Stimulated activated naive CD4-positive, alpha-beta T cell treated with Interleukin-2 at 50 U/mL for 16 hours (primary cell): ENCODE results near the gene CD79A.

Experiments
- DNase-seq: peaks from one replicate; lab custom pipeline; 2025; lab: John Stamatoyannopoulos, UW

The CD79A gene

GRCh38 chr19:41876847-41877832, at the start of gene CD79A:
CD79A (plus strand) TSS chr19:41877279; CDS start chr19:41877305, 26 bp downstream.
- no peak for DNase-seq

- DNase-seq, result no peak
Observed at GRCh38 chr19:41837981-41838708, 38.9 kb upstream of the CD79A start.

GRCh38 chr19:41839211-41839610, 37.9 kb upstream of the CD79A start:
- DNase-seq, result no peak

- no peak for DNase-seq
Observed at GRCh38 chr19:41843371-41843770, 33.7 kb upstream of the CD79A start.

GRCh38 chr19:41844601-41845000, 32.5 kb upstream of the CD79A start, which contains the start of gene LYPD4:
LYPD4 (minus strand) TSS chr19:41844683; CDS start chr19:41839285, 5,398 bp downstream.
- no peak for DNase-seq

GRCh38 chr19:41845001-41845050, 32.3 kb upstream of the CD79A start, which contains the start of gene DMRTC2:
DMRTC2 (plus strand) TSS chr19:41845042; CDS start chr19:41847429, 2,387 bp downstream.
- DNase-seq, result no peak

DNA sequence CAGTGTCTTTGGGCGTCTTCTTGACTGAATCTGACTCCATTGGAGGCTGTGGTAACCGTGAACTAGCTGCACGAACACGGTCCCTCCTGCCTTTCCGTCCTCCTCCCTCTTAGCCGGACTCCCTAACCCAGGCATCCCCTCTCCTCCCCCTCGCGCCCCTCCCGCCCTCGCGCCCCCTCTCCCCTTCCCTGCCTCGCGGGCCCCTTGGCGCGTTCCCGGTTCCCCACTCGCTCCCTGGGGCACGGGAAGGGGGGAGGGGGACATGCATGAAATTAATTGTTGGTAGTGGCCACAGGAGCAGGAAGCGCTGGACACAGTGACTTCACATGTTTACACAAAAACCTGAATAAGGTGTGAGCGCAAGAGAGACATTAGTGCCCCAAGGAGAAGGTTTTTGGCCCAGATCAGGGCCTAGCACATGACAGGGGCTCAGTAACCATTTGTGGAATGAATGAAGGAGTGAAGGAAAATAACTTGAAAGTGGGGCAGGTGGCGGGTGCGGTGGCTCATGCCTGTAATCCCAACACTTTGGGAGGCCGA, 32.0 kb upstream of the CD79A start:
- DNase-seq, result no peak

DNA sequence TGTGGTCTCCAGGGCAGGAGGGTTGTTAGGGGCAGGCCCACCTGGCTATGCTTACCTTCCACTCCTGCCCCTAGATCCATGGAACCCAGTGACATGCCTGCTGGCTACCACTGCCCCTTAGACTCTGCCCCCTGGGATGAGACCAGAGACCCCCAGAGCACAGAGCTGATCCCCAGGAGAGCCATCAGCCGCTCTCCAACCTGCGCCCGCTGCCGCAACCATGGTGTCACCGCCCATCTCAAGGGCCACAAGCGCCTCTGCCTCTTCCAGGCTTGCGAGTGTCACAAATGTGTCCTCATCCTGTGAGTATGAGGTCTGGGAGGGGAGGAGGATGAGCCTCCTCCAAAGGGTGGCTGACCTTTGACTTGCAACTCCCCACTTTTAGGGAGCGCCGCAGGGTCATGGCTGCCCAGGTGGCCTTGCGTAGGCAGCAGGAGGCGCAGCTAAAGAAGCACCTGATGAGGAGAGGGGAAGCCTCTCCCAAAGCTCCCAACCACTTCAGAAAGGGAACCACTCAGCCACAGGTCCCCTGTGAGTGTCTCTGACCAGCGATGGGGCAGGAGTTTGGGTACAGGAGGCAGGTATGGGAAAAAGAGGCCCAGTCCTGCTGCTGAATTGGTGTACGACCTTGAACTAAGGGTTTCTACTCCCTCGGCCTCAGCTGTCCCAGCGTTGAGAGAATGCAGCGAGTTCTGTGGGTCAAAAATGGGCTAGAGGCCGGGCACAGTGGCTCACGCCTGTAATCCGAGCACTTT, 29.6 kb upstream of the CD79A start:
- no peak for DNase-seq

- DNase-seq, result no peak
Observed at GRCh38 chr19:41848666-41849065, 28.4 kb upstream of the CD79A start.

- no peak for DNase-seq
Observed at GRCh38 chr19:41849067-41849466, 28.0 kb upstream of the CD79A start.

- DNase-seq, result no peak
Observed at GRCh38 chr19:41850381-41850780, 26.7 kb upstream of the CD79A start.

DNA sequence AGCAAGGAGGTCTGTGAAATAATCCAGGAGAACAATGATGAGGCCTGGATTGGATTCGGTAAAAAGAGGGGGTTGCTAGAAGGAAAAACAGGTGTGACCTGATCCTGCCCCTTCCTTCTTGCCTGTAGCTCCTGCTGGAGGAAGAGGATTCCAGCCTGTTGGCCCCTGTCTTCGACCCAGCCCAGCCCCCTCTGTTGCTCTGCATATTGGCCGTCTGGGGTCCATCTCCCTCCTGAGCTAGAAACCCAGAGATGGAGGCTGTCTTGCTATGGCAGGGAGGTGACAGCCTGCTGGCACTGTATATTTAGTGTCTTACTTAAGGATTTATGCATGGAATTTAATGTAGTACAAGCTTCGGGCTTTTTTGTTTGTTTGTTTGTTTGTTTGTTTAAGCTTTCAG, 25.6 kb upstream of the CD79A start:
- no peak for DNase-seq

- no peak for DNase-seq
Observed at GRCh38 chr19:41853344-41853743, 23.7 kb upstream of the CD79A start.

DNA sequence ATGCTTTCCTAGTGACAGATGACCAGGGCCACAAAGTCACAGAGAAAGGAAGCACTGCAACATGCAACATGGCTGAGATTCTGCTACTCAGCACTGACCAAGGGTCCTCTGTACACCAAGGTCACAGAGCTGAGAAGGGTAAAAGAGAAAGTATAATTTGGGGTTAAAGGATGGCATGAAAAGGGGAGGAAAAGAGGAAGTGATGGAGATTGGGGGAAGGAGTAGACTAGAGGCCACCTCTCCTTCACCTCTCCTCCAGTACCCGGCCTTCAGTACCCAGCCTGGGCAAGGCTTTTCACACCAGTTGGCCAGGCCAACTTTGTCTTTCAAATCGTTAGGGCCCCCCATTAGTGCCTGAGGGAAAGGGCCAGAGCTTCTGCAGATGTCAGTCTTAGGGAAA, 23.3 kb upstream of the CD79A start:
- DNase-seq, result no peak

DNA sequence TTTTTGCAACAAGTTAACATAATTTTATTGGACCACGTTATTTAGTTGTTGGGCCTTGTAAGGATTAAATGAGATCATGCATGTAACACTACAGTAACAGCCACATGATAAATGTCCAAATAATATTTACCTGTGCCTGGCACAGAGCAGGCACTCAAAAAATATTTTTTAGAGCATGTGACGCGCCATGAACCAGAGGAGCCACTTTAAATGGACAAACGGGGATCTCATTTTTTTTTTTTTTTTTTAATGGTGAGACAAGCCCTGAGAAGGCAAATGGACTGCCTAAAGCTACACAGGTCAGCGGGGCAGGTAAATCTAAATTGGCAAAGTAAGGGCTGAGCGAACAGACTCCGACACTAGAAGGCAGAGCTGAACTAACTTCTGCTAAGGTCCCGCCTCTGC, 17.9 kb upstream of the CD79A start:
- no peak for DNase-seq

DNA sequence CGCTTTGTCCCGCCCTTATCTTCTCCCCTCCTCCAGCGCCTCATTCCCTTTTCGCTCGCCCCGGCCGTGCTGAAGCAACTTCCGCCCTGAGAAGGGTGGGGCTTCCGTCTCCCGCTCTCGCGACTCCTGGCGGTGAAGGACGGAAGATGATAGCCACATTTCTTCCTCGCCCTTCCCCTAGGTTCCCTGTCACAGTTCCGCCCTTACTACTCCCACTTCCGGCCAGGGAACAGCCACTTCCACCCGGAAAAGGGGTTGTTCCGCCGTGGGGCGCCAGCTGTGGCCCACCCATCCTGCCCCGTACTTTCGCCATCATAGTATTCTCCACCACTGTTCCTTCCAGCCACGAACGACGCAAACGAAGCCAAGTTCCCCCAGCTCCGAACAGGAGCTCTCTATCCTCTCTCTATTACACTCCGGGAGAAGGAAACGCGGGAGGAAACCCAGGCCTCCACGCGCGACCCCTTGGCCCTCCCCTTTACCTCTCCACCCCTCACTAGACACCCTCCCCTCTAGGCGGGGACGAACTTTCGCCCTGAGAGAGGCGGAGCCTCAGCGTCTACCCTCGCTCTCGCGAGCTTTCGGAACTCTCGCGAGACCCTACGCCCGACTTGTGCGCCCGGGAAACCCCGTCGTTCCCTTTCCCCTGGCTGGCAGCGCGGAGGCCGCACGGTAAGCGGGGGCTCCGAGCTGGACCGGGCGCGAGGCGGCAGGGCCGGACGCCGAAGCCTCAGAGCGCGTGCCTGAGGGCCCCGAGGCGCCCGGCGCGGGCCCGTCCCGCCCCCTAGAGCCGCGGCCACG, 17.3 kb upstream of the CD79A start, which contains the start of gene RPS19:
TSS of gene RPS19 (plus strand) at position 638 of the 801 bp plus-strand sequence. CDS start 520 bp downstream, outside the sequence.
- peak; percentile 97 for DNase-seq

DNA sequence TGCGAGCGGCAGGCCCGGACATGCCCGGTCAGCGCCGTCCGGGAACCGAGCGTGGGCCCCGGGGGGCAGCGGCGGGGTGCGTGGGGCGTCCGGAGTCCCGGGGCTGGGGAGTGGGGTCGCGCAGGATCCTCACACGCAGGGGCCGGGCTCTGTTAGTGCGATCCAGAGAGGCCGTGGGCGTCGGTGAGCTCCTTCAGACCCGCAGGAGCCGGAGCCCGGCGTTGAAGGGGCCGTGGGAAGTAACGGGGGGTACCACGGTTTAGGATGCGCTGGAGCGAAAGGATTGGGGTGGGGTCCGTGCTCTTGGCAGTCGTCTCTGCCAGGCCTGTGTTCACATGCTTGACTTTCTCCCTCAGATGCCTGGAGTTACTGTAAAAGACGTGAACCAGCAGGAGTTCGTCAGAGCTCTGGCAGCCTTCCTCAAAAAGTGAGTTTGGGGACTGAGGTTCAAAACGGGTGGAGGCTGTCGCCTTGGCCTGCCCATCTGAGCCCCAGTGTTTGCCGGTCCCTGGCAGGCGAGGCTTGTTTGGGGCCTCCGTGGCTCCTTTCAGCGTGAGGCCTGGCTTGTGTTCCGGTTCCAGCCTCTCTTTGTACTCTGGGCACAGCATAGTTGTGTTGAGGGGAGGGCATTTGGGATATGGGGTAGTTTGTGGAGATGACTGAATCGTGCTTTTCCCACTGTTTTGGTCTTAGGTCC, 16.5 kb upstream of the CD79A start:
- peak; percentile 48 for DNase-seq

- no peak for DNase-seq
Observed at GRCh38 chr19:41861116-41861768, 15.8 kb upstream of the CD79A start.

- no peak for DNase-seq
Observed at GRCh38 chr19:41861846-41862245, 15.2 kb upstream of the CD79A start.

GRCh38 chr19:41862445-41862986, 14.6 kb upstream of the CD79A start:
- DNase-seq, result no peak
